ENCODE measurements around the gene RBP3.

RBP3 gene

GRCh38 chr10:47348138-47348651 is at the start of gene RBP3:
RBP3 (plus strand) TSS chr10:47348363; CDS start chr10:47348485, 122 bp downstream.
- TF ChIP-seq, protein P1, sequence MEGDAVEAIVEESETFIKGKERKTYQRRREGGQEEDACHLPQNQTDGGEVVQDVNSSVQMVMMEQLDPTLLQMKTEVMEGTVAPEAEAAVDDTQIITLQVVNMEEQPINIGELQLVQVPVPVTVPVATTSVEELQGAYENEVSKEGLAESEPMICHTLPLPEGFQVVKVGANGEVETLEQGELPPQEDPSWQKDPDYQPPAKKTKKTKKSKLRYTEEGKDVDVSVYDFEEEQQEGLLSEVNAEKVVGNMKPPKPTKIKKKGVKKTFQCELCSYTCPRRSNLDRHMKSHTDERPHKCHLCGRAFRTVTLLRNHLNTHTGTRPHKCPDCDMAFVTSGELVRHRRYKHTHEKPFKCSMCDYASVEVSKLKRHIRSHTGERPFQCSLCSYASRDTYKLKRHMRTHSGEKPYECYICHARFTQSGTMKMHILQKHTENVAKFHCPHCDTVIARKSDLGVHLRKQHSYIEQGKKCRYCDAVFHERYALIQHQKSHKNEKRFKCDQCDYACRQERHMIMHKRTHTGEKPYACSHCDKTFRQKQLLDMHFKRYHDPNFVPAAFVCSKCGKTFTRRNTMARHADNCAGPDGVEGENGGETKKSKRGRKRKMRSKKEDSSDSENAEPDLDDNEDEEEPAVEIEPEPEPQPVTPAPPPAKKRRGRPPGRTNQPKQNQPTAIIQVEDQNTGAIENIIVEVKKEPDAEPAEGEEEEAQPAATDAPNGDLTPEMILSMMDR (IDR thresholded peaks at IDR 0.05) = no peak
- no peak within 1 kb of the TSS for H3K27ac ChIP-seq
- no peak within 1 kb of the TSS for H3K4me3 ChIP-seq
- no peak for DNase-seq (ENCODE audit: low spot score)

DNA sequence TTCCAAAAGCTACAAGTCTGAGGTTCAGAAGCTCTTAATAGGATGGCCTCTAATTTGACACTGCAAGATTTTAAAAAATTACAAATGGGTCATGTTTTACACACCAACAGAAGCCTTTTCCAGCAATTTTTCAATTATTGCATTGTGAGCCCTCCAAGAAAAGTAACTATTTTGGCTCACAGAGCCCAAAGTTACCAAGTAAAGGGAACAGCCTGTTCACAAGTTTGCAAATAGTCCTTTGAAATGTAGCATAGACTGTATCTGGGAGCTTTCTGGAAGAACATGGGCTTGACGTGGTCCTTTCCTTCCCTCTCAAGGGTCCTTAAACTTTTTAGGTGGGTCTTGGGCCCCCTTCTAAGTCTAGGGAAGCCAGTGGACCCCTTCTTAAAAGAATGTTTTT is 49.4 kb upstream of the RBP3 start:
- TF ChIP-seq, protein P1 (IDR thresholded peaks at IDR 0.05) = no peak
- no peak for DNase-seq (ENCODE audit: low spot score)
- H3K4me3 ChIP-seq = no peak overlapping the region
- no peak overlapping the region for H3K27ac ChIP-seq

DNA sequence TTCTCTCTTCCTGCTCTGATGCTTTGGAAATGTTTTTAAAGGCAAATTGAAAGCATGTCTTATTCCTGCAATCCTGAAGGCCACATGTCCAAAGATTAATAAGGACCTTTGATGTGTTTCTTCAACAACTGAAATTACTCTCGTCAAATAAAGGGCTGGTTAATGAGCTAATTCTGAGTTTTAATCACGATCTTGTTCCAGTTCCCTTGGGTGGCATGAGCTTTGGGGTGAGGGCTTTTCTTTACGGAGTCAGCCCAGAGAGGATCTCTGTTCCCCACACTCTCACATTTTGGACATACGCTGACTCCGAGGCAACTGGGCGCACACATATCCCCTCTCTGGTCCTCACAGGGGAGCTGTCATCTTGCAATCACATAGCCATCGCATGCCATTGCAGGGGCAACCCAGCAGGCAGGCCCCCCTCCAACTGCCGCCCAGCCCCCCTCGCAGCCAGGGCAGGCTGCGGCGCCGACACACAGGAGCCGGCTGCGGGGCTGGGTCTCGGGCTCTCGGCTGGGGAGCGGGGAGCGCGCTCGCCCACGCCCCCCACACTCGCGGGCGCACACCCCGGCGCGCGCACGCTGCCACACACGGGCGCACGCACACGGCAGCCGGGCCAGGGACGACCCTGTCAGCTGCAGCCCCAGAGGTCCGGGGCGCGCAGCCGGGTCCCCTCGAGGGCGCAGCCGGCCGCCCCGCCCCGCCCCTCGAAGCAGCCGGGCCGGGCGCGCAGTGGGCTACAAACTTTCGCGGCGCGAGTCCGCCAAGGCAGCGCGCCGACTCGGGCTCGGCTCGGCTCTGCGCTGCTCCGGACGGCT is 48.3 kb upstream of the RBP3 start, which contains the start of gene GDF10:
Gene GDF10 (plus strand): TSS at position 587 of the 818 bp plus-strand sequence. CDS start 455 bp downstream, outside the sequence.
- peak within 1 kb of the TSS in 1 of 2 donors; percentile 15 for H3K27ac ChIP-seq
- H3K4me3 ChIP-seq = peak within 1 kb of the TSS; percentile 76
- TF ChIP-seq, protein P1 (IDR thresholded peaks at IDR 0.05) = no peak
- DNase-seq (ENCODE audit: low spot score) = no peak

- no peak for DNase-seq (ENCODE audit: low spot score)
- peak overlapping the region; percentile 76 for H3K4me3 ChIP-seq
- peak overlapping the region in 1 of 2 donors; percentile 15 for H3K27ac ChIP-seq
- TF ChIP-seq, protein P1 (IDR thresholded peaks at IDR 0.05) = no peak
Measured at GRCh38 chr10:47300429-47300931, 47.7 kb upstream of the RBP3 start.

GRCh38 chr10:47301833-47302232 is 46.3 kb upstream of the RBP3 start:
- TF ChIP-seq, protein P1 (IDR thresholded peaks at IDR 0.05) = no peak
- no peak for DNase-seq (ENCODE audit: low spot score)
- Histone ChIP-seq H3K27ac (no peak overlapping the region), H3K4me3 (no peak overlapping the region)

GRCh38 chr10:47303105-47303504 is 45.1 kb upstream of the RBP3 start:
- Histone ChIP-seq H3K4me3 (no peak overlapping the region), H3K27ac (no peak overlapping the region)
- no peak for DNase-seq (ENCODE audit: low spot score)
- TF ChIP-seq, protein P1 (IDR thresholded peaks at IDR 0.05) = no peak
